HFFc6 (cell line): ENCODE measurements around the gene ALDH1A1. TPM values are rescaled to one million over a fixed set of nuclear protein-coding genes. Genes with fewer than 3 reads are reported as not detected.

Experiments
- DNase-seq: peaks from one replicate; pipeline ENCODE4 v3.0.0-alpha.2; 2018
- H3K27ac Mint-ChIP-seq: 2 replicates; pipeline ENCODE4 v1.8.0; 2020; ENCODE audit warnings: mild to moderate bottlenecking, mixed read lengths
- H3K27me3 Mint-ChIP-seq: 2 replicates; pipeline ENCODE4 v1.8.0; 2021; ENCODE audit warnings: mild to moderate bottlenecking, moderate library complexity, mixed read lengths; ENCODE audit not compliant: insufficient read depth
- H3K36me3 Mint-ChIP-seq: 2 replicates; pipeline ENCODE4 v1.8.0; 2021; ENCODE audit warnings: low read depth, mixed read lengths
- H3K4me1 Mint-ChIP-seq: 2 replicates; pipeline ENCODE4 v1.8.0; 2020; ENCODE audit warnings: low read depth, mixed read lengths
- H3K4me3 Mint-ChIP-seq: 2 replicates; pipeline ENCODE4 v1.8.0; 2020; ENCODE audit warnings: mild to moderate bottlenecking, moderate library complexity, mixed read lengths
- H3K9me3 Mint-ChIP-seq: 2 replicates; pipeline ENCODE4 v1.8.0; 2020; ENCODE audit warnings: mild to moderate bottlenecking, mixed read lengths
- CTCF ChIP-seq: fragments of 200-600 bp; sonication (generic); IDR thresholded peaks from 2 replicates; pipeline ENCODE4 v1.5.0; 2021; ENCODE audit warnings: antibody characterized with exemption, mild to moderate bottlenecking
- total RNA-seq, 6 experiments: library from RNA; stranded (reverse); fragmentation: NEBNext Ultra II Directional; extraction: Animal tissue kit (Norgen Biotek cat#: 25700); gene quantifications; 2 replicates in 1 of 6; 3 replicates in 5 of 6; pipeline ENCODE4 v1.2.3, GENCODE V29; 2021

The ALDH1A1 gene
- total RNA-seq, 6 experiments from 2014 or later: 166 to 720 (median 656) TPM

- H3K4me1 Mint-ChIP-seq: peaks cover 41% of the 10 kb centered on the region
These were observed 27.6 kb downstream of the ALDH1A1 start for GRCh38 chr9:72925126-72925789.

GRCh38 chr9:72924154-72924790, 28.6 kb downstream of the ALDH1A1 start:
- H3K27ac Mint-ChIP-seq: peak overlapping the region; percentile 33; the same call in 1 of the 2 replicates
- H3K4me3 Mint-ChIP-seq: no peak overlapping the region
- H3K9me3 Mint-ChIP-seq: no peaks in the 10 kb centered on the region
- no peak for TF ChIP-seq CTCF
- H3K27me3 Mint-ChIP-seq: no peaks in the 10 kb centered on the region
- no peak for DNase-seq
- peaks cover 36% of the 10 kb centered on the region for H3K36me3 Mint-ChIP-seq
- H3K4me1 Mint-ChIP-seq: peaks cover 39% of the 10 kb centered on the region

More at GRCh38 chr9:72925126-72925789, 27.6 kb downstream of the ALDH1A1 start:
- Mint-ChIP-seq H3K9me3 (no peaks in the 10 kb centered on the region), H3K27ac (peak overlapping the region; percentile 63), H3K4me3 (no peak overlapping the region), H3K27me3 (no peaks in the 10 kb centered on the region), H3K36me3 (peaks cover 37% of the 10 kb centered on the region)
- TF ChIP-seq CTCF: no peak
- no peak for DNase-seq

GRCh38 chr9:72923077-72923476, 29.8 kb downstream of the ALDH1A1 start:
- H3K4me3 Mint-ChIP-seq: no peak overlapping the region
- no peak for TF ChIP-seq CTCF
- H3K9me3 Mint-ChIP-seq: no peaks in the 10 kb centered on the region
- H3K27me3 Mint-ChIP-seq: no peaks in the 10 kb centered on the region
- peaks cover 49% of the 10 kb centered on the region for H3K4me1 Mint-ChIP-seq
- no peak for DNase-seq
- H3K27ac Mint-ChIP-seq: no peak overlapping the region; the same call in 1 of the 2 replicates
- peaks cover 41% of the 10 kb centered on the region for H3K36me3 Mint-ChIP-seq

- H3K4me3 Mint-ChIP-seq: no peak overlapping the region; the same call in 1 of the 2 replicates
- no peak for TF ChIP-seq CTCF
- no peaks in the 10 kb centered on the region for H3K27me3 Mint-ChIP-seq
- DNase-seq: no peak
- H3K9me3 Mint-ChIP-seq: no peaks in the 10 kb centered on the region
- peak overlapping the region; percentile 41; the same call in 1 of the 2 replicates for H3K27ac Mint-ChIP-seq
- H3K36me3 Mint-ChIP-seq: peaks cover 35% of the 10 kb centered on the region
- peaks cover 56% of the 10 kb centered on the region for H3K4me1 Mint-ChIP-seq
These were observed 30.8 kb downstream of the ALDH1A1 start for GRCh38 chr9:72921888-72922654.

GRCh38 chr9:72919246-72919945, 33.5 kb downstream of the ALDH1A1 start:
- DNase-seq: no peak
- Mint-ChIP-seq H3K36me3 (peaks cover 42% of the 10 kb centered on the region), H3K4me1 (peaks cover 56% of the 10 kb centered on the region), H3K27ac (no peak overlapping the region), H3K27me3 (peaks cover 2% of the 10 kb centered on the region; the same call in 1 of the 2 replicates), H3K9me3 (no peaks in the 10 kb centered on the region), H3K4me3 (no peak overlapping the region)
- TF ChIP-seq CTCF: no peak
